Kidney tubule cell (primary cell): ENCODE measurements around the gene SLCO2A1.
A peak's percentile ranks its signal among the peaks of the same experiment; 100 is the strongest.

ENCODE experiments used
- DNase-seq: peaks from one replicate; pipeline ENCODE4 v3.0.0-alpha.2; 2018; ENCODE audit warnings: low spot score

Gene SLCO2A1

GRCh38 chr3:133980550-133980949 is 49.2 kb downstream of the SLCO2A1 start:
- DNase-seq = no peak

GRCh38 chr3:133980035-133980434 is 49.7 kb downstream of the SLCO2A1 start:
- no peak for DNase-seq

DNA sequence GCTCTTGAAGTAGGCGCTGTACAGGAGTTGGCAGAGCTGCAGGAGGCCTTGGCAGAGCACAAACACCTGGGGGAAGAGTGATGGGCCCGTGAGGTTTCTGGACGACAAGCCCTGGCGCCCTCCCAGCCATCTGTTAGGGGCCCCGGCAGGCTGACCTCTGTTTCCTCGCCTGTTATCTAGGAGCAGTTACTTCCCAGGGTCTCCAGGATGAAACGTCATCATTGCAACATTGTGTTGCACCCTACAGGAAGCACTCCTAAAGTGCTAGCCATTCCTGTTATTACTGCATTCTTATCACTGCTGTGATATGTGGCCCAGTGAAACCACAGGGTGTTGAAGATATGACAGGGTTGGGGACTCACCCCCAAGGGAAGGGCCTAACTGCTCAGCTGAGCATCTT is 50.2 kb downstream of the SLCO2A1 start:
- no peak for DNase-seq

GRCh38 chr3:133977568-133977967 is 52.2 kb downstream of the SLCO2A1 start:
- DNase-seq = no peak

DNA sequence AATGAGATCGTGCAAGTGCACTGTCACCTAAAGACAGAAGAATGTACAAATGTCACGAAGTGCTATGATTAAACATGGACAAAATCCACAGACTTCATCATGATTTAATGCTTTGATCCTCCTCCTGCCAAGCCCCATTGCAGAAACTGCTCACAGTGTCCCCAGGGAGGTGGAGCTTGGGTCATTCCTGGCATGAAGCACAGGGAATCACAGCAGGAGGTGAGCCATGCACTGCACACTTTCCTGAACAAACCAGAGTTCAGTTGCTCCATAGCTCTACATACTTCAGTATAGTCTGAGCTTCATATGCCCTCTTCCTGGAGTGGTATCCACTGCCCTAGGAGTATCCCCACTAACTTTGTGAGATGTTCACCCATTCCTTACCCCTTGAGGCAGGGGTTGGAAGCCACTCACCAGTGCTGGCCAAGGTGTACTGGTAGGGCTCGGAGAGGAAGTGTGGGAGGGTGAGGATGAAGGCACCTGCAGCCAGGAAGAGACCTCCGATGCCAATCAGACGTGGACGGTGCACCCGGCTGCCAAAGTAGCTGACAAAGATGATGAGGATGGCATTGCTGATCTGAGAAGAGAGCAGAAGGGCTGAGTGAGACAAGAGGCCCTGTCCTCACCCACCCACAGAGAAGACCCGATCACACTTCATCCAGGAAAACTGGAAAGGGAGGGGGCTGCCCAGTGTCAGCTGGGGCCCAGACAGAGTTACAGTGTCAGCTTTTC is 56.3 kb downstream of the SLCO2A1 start:
- no peak for DNase-seq

GRCh38 chr3:133972156-133972555 is 57.6 kb downstream of the SLCO2A1 start:
- no peak for DNase-seq

DNA sequence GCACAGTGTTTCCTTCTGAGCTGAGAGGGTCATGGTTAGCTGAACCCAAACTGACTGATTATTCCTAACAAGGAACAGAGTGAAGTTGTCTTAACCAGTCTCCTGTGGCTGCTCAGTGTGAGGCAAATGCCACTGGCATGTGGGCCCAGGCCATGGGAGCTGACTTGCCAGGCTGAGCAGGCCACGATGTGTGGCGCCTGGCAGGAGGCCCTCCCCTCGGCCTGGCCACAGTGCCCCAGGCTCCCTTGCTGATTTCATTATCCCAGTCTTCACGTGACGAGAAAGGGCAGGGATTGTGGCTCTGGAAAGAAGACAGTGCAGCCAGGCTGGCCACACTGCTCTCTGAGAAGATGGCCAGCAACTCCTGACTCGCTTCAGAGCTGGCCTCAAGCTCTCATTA is 58.8 kb downstream of the SLCO2A1 start:
- DNase-seq = peak; percentile 73

DNA sequence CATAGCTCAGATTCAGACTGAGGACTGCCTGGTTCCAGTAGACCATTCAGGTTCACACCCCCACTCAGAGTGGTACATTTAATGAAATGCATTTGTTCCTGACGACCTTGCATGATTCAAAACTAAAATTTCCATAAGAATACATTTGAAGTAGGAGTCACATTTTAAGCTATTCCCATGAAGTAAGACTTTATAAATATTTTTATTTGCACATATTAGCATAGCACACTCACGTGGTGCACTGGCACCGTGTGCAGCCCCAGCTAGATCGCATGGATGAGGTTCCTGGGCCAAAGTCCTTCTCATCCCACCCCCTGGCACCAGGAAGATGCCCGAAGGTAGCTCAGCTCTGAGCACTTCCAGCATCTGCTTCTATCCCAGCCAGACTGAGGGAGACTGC is 59.4 kb downstream of the SLCO2A1 start:
- no peak for DNase-seq

- DNase-seq = no peak
Measured at GRCh38 chr3:133967992-133968892, 61.5 kb downstream of the SLCO2A1 start.

DNA sequence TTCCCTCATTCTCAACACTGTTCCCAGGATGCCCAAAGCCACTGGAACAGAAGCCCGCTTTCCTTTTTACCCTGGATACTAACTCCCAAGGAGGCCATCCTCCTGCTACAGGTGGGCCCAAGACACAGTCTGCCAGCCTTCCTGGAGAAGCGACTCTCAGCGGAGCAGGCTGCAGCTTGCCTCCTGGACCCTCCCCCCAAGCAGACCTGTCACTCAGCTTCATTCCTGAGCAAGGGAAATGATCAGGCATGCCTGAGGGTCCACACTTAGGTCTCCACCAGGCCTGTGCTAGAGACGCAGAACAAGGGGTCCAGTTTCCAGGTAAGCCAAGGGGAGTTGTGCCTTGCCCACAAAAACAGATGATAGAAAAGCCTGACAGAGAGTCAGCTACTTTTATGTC is 62.8 kb downstream of the SLCO2A1 start:
- DNase-seq = no peak

DNA sequence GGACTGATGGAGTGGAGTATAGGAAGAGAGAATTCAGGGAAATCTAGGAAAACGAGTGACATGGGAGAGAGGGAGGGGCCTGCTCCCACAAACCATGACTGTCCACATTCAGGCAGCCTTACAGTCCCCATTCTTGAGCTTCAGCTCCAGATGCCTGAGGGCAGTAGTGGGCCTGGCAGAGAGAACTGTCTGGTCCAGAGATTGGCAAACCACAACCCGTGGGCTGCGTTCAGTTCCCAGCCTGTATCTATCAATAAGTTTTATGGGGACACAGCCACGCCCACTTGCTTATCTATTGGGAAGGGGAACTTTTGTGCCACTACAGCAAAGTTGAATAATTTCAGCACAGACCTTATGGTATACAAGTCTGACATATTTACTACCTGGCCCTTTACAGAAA is 63.8 kb downstream of the SLCO2A1 start:
- no peak for DNase-seq

DNA sequence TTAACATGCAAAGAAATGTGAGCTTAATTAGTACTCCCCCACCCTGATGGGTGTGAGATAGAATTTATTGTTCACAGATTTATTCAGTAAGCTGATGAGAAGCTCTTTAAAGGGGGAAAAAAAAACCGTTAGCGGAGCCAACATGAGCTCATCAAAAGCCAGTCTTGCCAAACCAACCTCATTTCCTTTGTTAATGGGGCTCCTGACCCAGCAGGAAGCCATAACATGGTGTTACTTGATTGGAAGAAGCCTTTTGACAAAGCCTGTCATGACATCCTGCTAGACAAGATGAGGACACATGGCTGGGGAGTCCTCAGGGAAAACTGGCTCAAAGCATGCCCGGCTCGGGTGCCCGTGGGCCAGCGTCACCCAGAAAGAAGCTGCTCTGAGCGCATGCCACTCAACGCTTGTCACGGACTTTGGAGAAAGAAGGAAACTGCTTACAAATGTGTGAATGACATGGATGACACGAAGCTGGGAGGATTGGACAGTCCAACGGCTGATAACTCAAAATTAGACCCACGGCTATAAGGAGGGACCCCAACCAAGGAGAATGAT is 64.6 kb downstream of the SLCO2A1 start:
- no peak for DNase-seq

DNA sequence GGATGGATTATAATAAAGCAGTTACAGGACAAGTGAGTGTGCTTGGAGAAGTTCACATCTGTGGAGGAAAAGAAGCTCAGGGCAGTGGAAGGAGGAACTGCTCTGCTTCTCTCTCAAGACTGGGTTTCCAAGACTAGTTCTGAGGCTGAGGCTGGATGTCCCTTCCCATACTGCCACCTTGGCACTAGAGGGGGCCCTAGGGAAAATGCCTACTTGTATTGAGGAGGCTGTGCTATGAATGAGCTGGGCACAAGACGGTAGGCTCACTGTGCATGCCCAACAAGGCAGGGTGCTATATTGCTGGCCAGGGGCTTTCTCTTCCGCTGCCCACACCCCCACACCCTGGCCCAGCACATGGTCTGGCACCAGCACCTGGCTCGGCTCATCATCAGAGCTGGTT is 65.2 kb downstream of the SLCO2A1 start:
- DNase-seq = no peak

- no peak for DNase-seq
Measured at GRCh38 chr3:133963657-133964396, 65.9 kb downstream of the SLCO2A1 start.

DNA sequence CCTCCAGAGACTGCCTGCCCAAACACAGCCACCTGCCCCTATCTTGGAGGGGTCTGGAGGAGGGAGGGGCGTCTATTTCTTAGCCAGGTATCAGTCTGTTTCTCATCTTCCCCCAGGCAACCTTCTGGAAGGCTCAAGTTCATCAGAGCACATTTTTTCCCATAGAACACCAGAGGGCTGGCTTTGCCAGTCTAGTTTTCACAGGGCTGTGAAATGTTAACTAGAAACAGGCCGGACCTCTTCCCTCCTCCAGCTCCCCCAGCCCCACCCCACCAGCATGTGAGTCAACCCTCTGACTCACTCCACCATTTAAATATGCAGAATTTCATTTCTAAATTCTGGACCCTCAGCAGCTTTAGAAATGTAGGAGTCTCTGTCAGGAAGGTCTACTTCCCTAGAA is 66.9 kb downstream of the SLCO2A1 start:
- DNase-seq = peak; percentile 57

DNA sequence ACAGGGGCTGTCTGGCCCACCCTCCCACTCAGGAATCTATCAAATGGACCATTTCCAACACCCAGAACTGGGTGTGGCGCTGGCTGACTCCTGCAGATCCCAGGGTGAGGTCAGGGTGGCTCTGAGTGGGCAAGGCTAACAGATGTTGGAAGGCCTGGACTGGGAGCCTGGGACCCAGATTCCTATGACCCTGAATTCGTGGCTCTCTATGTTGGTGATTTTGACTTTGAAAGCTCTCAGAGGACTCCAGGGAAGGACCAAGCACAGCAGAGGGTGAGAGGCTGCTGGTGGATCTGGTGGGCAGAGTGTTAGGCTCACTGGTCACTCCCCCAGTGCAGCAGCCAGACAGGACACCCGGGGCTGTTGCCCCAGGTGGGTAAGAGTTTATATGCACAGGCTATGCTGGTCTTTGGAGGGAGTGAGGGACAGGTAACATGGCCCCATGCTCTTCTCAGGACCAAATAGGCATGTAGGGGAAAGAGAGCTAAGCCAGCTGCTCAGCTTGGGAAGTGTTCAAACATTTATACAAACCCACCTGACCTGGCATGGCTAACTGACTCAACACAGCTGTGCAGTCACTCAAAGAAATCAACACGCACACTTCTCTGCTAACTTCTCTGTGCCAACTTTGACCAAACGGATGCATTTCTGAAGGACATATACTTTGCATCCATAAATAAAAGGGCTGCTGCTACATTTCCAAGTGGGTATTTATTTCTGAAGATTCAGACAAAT is 71.5 kb downstream of the SLCO2A1 start:
- no peak for DNase-seq

GRCh38 chr3:133956982-133957381 is 72.7 kb downstream of the SLCO2A1 start:
- DNase-seq = no peak

DNA sequence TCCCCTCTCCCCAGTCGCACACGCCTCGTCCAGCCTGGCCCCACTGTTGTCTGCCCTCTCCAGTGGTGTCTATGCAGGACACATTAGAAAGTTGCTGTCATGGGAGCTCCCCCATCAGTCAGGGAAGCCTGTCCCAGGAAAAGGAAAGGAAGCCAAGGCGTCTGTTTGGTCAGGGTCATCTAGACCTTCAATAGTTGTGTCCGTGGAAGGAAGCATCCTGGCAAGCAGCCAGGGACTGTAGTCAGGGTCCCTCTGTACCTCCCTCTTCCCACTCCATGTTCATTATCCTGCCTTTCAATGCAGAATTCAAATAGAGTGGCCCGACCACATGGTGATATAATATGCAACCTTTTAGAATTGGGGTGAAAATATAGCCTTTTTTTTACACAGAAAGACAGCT is 73.4 kb downstream of the SLCO2A1 start:
- no peak for DNase-seq

GRCh38 chr3:133955892-133956291 is 73.8 kb downstream of the SLCO2A1 start:
- no peak for DNase-seq

- no peak for DNase-seq
Measured at GRCh38 chr3:133954717-133955360, 74.9 kb downstream of the SLCO2A1 start.

GRCh38 chr3:133953297-133953696 is 76.4 kb downstream of the SLCO2A1 start:
- no peak for DNase-seq
